Loucy (cell line): ENCODE results near the gene CTNNA2.

Experiments
- H2AFZ ChIP-seq: fragments of 200-600 bp; sonication (generic); 2 replicates; pipeline ENCODE4 v1.6.0; 2016; ENCODE audit warnings: antibody characterized with exemption, mild to moderate bottlenecking, low read length, moderate library complexity
- H3F3A ChIP-seq: fragments of 200-600 bp; 2 replicates; pipeline ENCODE4 v1.6.0; 2016; ENCODE audit warnings: antibody characterized with exemption, low read depth, mild to moderate bottlenecking
- H3K27me3 ChIP-seq: fragments of 200-600 bp; sonication (generic); 2 replicates; pipeline ENCODE4 v1.6.1; 2014; ENCODE audit warnings: low read length, mild to moderate bottlenecking; ENCODE audit not compliant: insufficient read depth, poor library complexity, severe bottlenecking
- H3K36me3 ChIP-seq: fragments of 200-600 bp; sonication (generic); 2 replicates; pipeline ENCODE4 v1.6.1; 2016; ENCODE audit warnings: low read length; ENCODE audit not compliant: insufficient read depth
- H3K4me1 ChIP-seq: fragments of 200-600 bp; sonication (generic); 2 replicates; pipeline ENCODE4 v1.5.1; 2014; ENCODE audit warnings: low read length, mild to moderate bottlenecking; ENCODE audit not compliant: insufficient read depth, poor library complexity, severe bottlenecking
- H3K4me2 ChIP-seq: fragments of 200-600 bp; sonication (generic); 2 replicates; pipeline ENCODE4 v1.6.0; 2014; ENCODE audit warnings: antibody characterized with exemption, low read length, low read depth, mild to moderate bottlenecking; ENCODE audit not compliant: poor library complexity, severe bottlenecking
- H3K4me3 ChIP-seq: fragments of 200-600 bp; sonication (generic); 2 replicates; pipeline ENCODE4 v1.5.1; 2014; ENCODE audit warnings: low read length, mild to moderate bottlenecking, mixed read lengths; ENCODE audit not compliant: poor library complexity, severe bottlenecking
- H3K79me2 ChIP-seq: fragments of 200-600 bp; sonication (generic); 2 replicates; pipeline ENCODE4 v1.6.1; 2014; ENCODE audit warnings: low read length; ENCODE audit not compliant: insufficient read depth
- H3K9ac ChIP-seq: fragments of 200-600 bp; sonication (generic); 2 replicates; pipeline ENCODE4 v1.6.0; 2014; ENCODE audit warnings: mild to moderate bottlenecking, low read depth, low read length, moderate library complexity; ENCODE audit not compliant: poor library complexity, severe bottlenecking
- H3K9me2 ChIP-seq: fragments of 200-600 bp; sonication (generic); replicated peaks from 2 replicates; pipeline ENCODE4 v1.6.1; 2016; ENCODE audit warnings: low read depth, low read length, mixed read lengths
- H3K9me3 ChIP-seq: fragments of 200-600 bp; sonication (generic); 2 replicates; pipeline ENCODE4 v1.6.1; 2014; ENCODE audit warnings: mild to moderate bottlenecking, antibody characterized with exemption, low read length, low read depth; ENCODE audit not compliant: insufficient read depth
- H4K20me1 ChIP-seq: fragments of 200-600 bp; sonication (generic); 2 replicates; pipeline ENCODE4 v1.6.0; 2014; ENCODE audit warnings: antibody characterized with exemption, low read length, mild to moderate bottlenecking; ENCODE audit not compliant: insufficient read depth, poor library complexity, severe bottlenecking
- CTCF ChIP-seq: fragments of 200-600 bp; sonication (generic); conservative IDR thresholded peaks from 2 replicates; pipeline ENCODE4 v1.5.1; 2014; ENCODE audit warnings: mild to moderate bottlenecking, antibody characterized with exemption, low read length
- EZH2phosphoT487 ChIP-seq: fragments of 200-600 bp; IDR thresholded peaks from 2 replicates; pipeline ENCODE4 v1.6.1; 2018; ENCODE audit warnings: antibody characterized with exemption, mild to moderate bottlenecking, moderate library complexity, borderline replicate concordance

The CTNNA2 gene

GRCh38 chr2:79649531-79649930, 136.7 kb downstream of the CTNNA2 start:
- no peak overlapping the region for H3K9ac ChIP-seq
- H3F3A ChIP-seq: no peaks in the 10 kb centered on the region
- TF ChIP-seq CTCF: no peak
- no peak for TF ChIP-seq EZH2phosphoT487
- no peaks in the 10 kb centered on the region for H3K4me1 ChIP-seq
- no peak overlapping the region for H3K4me3 ChIP-seq
- no peak overlapping the region for H2AFZ ChIP-seq
- no peaks in the 10 kb centered on the region for H3K9me3 ChIP-seq
- no peaks in the 10 kb centered on the region for H4K20me1 ChIP-seq
- no peaks in the 10 kb centered on the region for H3K9me2 ChIP-seq
- H3K36me3 ChIP-seq: no peaks in the 10 kb centered on the region
- no peak overlapping the region for H3K4me2 ChIP-seq
- no peaks in the 10 kb centered on the region for H3K79me2 ChIP-seq
- H3K27me3 ChIP-seq: no peaks in the 10 kb centered on the region

- H3K4me1 ChIP-seq: no peaks in the 10 kb centered on the region
- H3F3A ChIP-seq: no peaks in the 10 kb centered on the region
- H3K9me3 ChIP-seq: no peaks in the 10 kb centered on the region
- H3K79me2 ChIP-seq: no peaks in the 10 kb centered on the region
- H3K9ac ChIP-seq: no peak overlapping the region
- no peak overlapping the region for H3K4me3 ChIP-seq
- no peak overlapping the region for H3K4me2 ChIP-seq
- H3K9me2 ChIP-seq: no peaks in the 10 kb centered on the region
- H4K20me1 ChIP-seq: no peaks in the 10 kb centered on the region
- H3K36me3 ChIP-seq: no peaks in the 10 kb centered on the region
- TF ChIP-seq CTCF (no peak), EZH2phosphoT487 (no peak)
- no peaks in the 10 kb centered on the region for H3K27me3 ChIP-seq
- no peak overlapping the region for H2AFZ ChIP-seq
These were observed 147.7 kb downstream of the CTNNA2 start for GRCh38 chr2:79660557-79660956.

GRCh38 chr2:79665091-79665490, 152.2 kb downstream of the CTNNA2 start:
- no peak overlapping the region for H2AFZ ChIP-seq
- H3K4me3 ChIP-seq: no peak overlapping the region
- no peaks in the 10 kb centered on the region for H3K9me3 ChIP-seq
- no peak overlapping the region for H3K9ac ChIP-seq
- H3K79me2 ChIP-seq: no peaks in the 10 kb centered on the region
- H4K20me1 ChIP-seq: no peaks in the 10 kb centered on the region
- H3K36me3 ChIP-seq: no peaks in the 10 kb centered on the region
- no peak overlapping the region for H3K4me2 ChIP-seq
- no peak for TF ChIP-seq EZH2phosphoT487
- TF ChIP-seq CTCF: no peak
- no peaks in the 10 kb centered on the region for H3K4me1 ChIP-seq
- H3K27me3 ChIP-seq: no peaks in the 10 kb centered on the region
- H3K9me2 ChIP-seq: no peaks in the 10 kb centered on the region
- no peaks in the 10 kb centered on the region for H3F3A ChIP-seq
